ENCODE data around the gene FGD6.
"Not testable (repeated sequence)": the region's sequence is repeated elsewhere in the genome, so short reads cannot be mapped to it uniquely, and the experiment has no call there.

The FGD6 gene

GRCh38 chr12:95115641-95116040, 101.6 kb downstream of the FGD6 start:
- DNase-seq (ENCODE audit: insufficient read length) (no peak), FAIRE-seq (no peak)
- no peak for TF ChIP-seq POLR2A (IDR thresholded peaks at IDR 0.05; ENCODE audit: low read depth, low read length)
- TF ChIP-seq POLR2AphosphoS5 (IDR thresholded peaks at IDR 0.05; ENCODE audit: low read depth, low read length), result no peak
- no peak for TF ChIP-seq TAF1 (IDR thresholded peaks at IDR 0.05; ENCODE audit: borderline replicate concordance, low read depth, low read length)

- FAIRE-seq, result no peak
- no peak for DNase-seq (ENCODE audit: insufficient read length)
- TF ChIP-seq POLR2AphosphoS5 (IDR thresholded peaks at IDR 0.05; ENCODE audit: low read depth, low read length) (no peak), POLR2A (IDR thresholded peaks at IDR 0.05; ENCODE audit: low read depth, low read length) (no peak), TAF1 (IDR thresholded peaks at IDR 0.05; ENCODE audit: borderline replicate concordance, low read depth, low read length) (no peak)
Measured at GRCh38 chr12:95114766-95115405, 102.4 kb downstream of the FGD6 start.

- DNase-seq (ENCODE audit: insufficient read length), result no peak
- TF ChIP-seq POLR2A (IDR thresholded peaks at IDR 0.05; ENCODE audit: low read depth, low read length), result no peak
- no peak for FAIRE-seq
Measured at GRCh38 chr12:95107362-95107761, 109.9 kb downstream of the FGD6 start.

- no peak for FAIRE-seq
- no peak for DNase-seq (ENCODE audit: insufficient read length)
- TF ChIP-seq POLR2A (IDR thresholded peaks at IDR 0.05; ENCODE audit: low read depth, low read length) (no peak), TAF1 (IDR thresholded peaks at IDR 0.05; ENCODE audit: borderline replicate concordance, low read depth, low read length) (no peak), POLR2AphosphoS5 (IDR thresholded peaks at IDR 0.05; ENCODE audit: low read depth, low read length) (no peak)
Measured at GRCh38 chr12:95105540-95105939, 111.7 kb downstream of the FGD6 start.

- DNase-seq (ENCODE audit: insufficient read length), result no peak
- FAIRE-seq, result no peak
- TF ChIP-seq POLR2A (IDR thresholded peaks at IDR 0.05; ENCODE audit: low read depth, low read length), result no peak
- TF ChIP-seq TAF1 (IDR thresholded peaks at IDR 0.05; ENCODE audit: borderline replicate concordance, low read depth, low read length), result no peak
- no peak for TF ChIP-seq POLR2AphosphoS5 (IDR thresholded peaks at IDR 0.05; ENCODE audit: low read depth, low read length)
Measured at GRCh38 chr12:95104919-95105452, 112.3 kb downstream of the FGD6 start.

GRCh38 chr12:95102916-95103671, 114.2 kb downstream of the FGD6 start:
- FAIRE-seq (peak; percentile 84), DNase-seq (ENCODE audit: insufficient read length) (peak; percentile 33)
- TF ChIP-seq POLR2AphosphoS5 (IDR thresholded peaks at IDR 0.05; ENCODE audit: low read depth, low read length), result no peak
- no peak for TF ChIP-seq POLR2A (IDR thresholded peaks at IDR 0.05; ENCODE audit: low read depth, low read length)
- TF ChIP-seq TAF1 (IDR thresholded peaks at IDR 0.05; ENCODE audit: borderline replicate concordance, low read depth, low read length), result no peak

GRCh38 chr12:95101957-95102356, 115.3 kb downstream of the FGD6 start:
- not testable (repeated sequence) for FAIRE-seq; DNase-seq (ENCODE audit: insufficient read length)

GRCh38 chr12:95100264-95101190, 116.7 kb downstream of the FGD6 start:
- FAIRE-seq (no peak), DNase-seq (ENCODE audit: insufficient read length) (no peak)

GRCh38 chr12:95099270-95099790, 117.9 kb downstream of the FGD6 start:
- no peak for DNase-seq (ENCODE audit: insufficient read length)

More at GRCh38 chr12:95100264-95101190, 116.7 kb downstream of the FGD6 start:
- no peak for TF ChIP-seq TAF1 (IDR thresholded peaks at IDR 0.05; ENCODE audit: borderline replicate concordance, low read depth, low read length)
- no peak for TF ChIP-seq POLR2A (IDR thresholded peaks at IDR 0.05; ENCODE audit: low read depth, low read length)
- TF ChIP-seq POLR2AphosphoS5 (IDR thresholded peaks at IDR 0.05; ENCODE audit: low read depth, low read length), result no peak

GRCh38 chr12:95096852-95097251, 120.4 kb downstream of the FGD6 start:
- TF ChIP-seq TAF1 (IDR thresholded peaks at IDR 0.05; ENCODE audit: borderline replicate concordance, low read depth, low read length), result no peak
- no peak for TF ChIP-seq POLR2AphosphoS5 (IDR thresholded peaks at IDR 0.05; ENCODE audit: low read depth, low read length)
- TF ChIP-seq POLR2A (IDR thresholded peaks at IDR 0.05; ENCODE audit: low read depth, low read length), result no peak
- FAIRE-seq (no peak), DNase-seq (ENCODE audit: insufficient read length) (no peak)

More at GRCh38 chr12:95099270-95099790, 117.9 kb downstream of the FGD6 start:
- FAIRE-seq, result no peak
- TF ChIP-seq POLR2A (IDR thresholded peaks at IDR 0.05; ENCODE audit: low read depth, low read length) (no peak), TAF1 (IDR thresholded peaks at IDR 0.05; ENCODE audit: borderline replicate concordance, low read depth, low read length) (no peak), POLR2AphosphoS5 (IDR thresholded peaks at IDR 0.05; ENCODE audit: low read depth, low read length) (no peak)

GRCh38 chr12:95096378-95096777, 120.9 kb downstream of the FGD6 start:
- no peak for FAIRE-seq
- DNase-seq (ENCODE audit: insufficient read length), result no peak
- TF ChIP-seq POLR2A (IDR thresholded peaks at IDR 0.05; ENCODE audit: low read depth, low read length), result no peak
- TF ChIP-seq POLR2AphosphoS5 (IDR thresholded peaks at IDR 0.05; ENCODE audit: low read depth, low read length), result no peak
- no peak for TF ChIP-seq TAF1 (IDR thresholded peaks at IDR 0.05; ENCODE audit: borderline replicate concordance, low read depth, low read length)

- not testable (repeated sequence) for DNase-seq (ENCODE audit: insufficient read length); FAIRE-seq
Measured at GRCh38 chr12:95095866-95096265, 121.4 kb downstream of the FGD6 start.
